K562 (cell line): ENCODE results near the gene TACR2. TPM values are rescaled to one million over a fixed set of nuclear protein-coding genes. Genes with fewer than 3 reads are reported as not detected.

Experiments used
- BRF2 ChIP-seq: IDR thresholded peaks from 3 replicates; pipeline ENCODE4 v1.6.1; 2011; ENCODE audit warnings: borderline replicate concordance, mild to moderate bottlenecking; ENCODE audit not compliant: insufficient read length, insufficient read depth
- CCAR2 ChIP-seq: fragments of 200-400 bp; formaldehyde crosslinking; IDR thresholded peaks from 2 replicates; pipeline ENCODE4 v1.6.1; 2017; ENCODE audit warnings: mild to moderate bottlenecking, low read depth, low read length
- CTCFL ChIP-seq: IDR thresholded peaks from 2 replicates; pipeline ENCODE4 v1.6.1; 2011; ENCODE audit warnings: borderline replicate concordance, low read depth, mild to moderate bottlenecking, moderate library complexity, low read length; ENCODE audit not compliant: insufficient read depth, poor library complexity, severe bottlenecking
- EHMT2 ChIP-seq: fragments of 450-650 bp; IDR thresholded peaks from 2 replicates; pipeline ENCODE4 v1.6.1; 2018; ENCODE audit warnings: antibody characterized with exemption
- GTF2E2 ChIP-seq: fragments of 200-800 bp; sonication (Bioruptor generic); IDR thresholded peaks from 2 replicates; pipeline ENCODE4 v1.6.1; 2016; ENCODE audit warnings: missing genetic modification characterization, missing compliant biosample characterization
- HINFP ChIP-seq: fragments of 450-650 bp; conservative IDR thresholded peaks from 2 replicates; pipeline ENCODE4 v1.6.1; 2016; ENCODE audit warnings: missing genetic modification characterization, low read depth, mild to moderate bottlenecking, control low read depth, missing compliant biosample characterization
- HNRNPUL1 ChIP-seq: fragments of 200-400 bp; formaldehyde crosslinking; IDR thresholded peaks from 2 replicates; pipeline ENCODE4 v1.6.1; 2017; ENCODE audit warnings: low read length
- HSF4 ChIP-seq: fragments of 250-450 bp; sonication (Bioruptor Pico); IDR thresholded peaks from 2 replicates; pipeline ENCODE4 v2.1.2; 2022; ENCODE audit warnings: mild to moderate bottlenecking, moderate library complexity, borderline replicate concordance
- NRF1 ChIP-seq, 2 experiments: fragments of 450-650 bp; IDR thresholded peaks in 1 of 2; conservative IDR thresholded peaks in 1 of 2; 2 replicates each; pipeline ENCODE4 v1.6.1; 2014; ENCODE audit warnings: mild to moderate bottlenecking in 2 of 2
- POLR2AphosphoS5 ChIP-seq: IDR thresholded peaks from 2 replicates; pipeline ENCODE4 v1.6.1; 2011; ENCODE audit warnings: mild to moderate bottlenecking, low read depth, low read length, moderate library complexity; ENCODE audit not compliant: control insufficient read depth, insufficient read depth
- PYGO2 ChIP-seq: fragments of 450-650 bp; IDR thresholded peaks from 2 replicates; pipeline ENCODE4 v1.6.1; 2016; ENCODE audit warnings: mild to moderate bottlenecking, missing genetic modification characterization, moderate library complexity, missing compliant biosample characterization
- RB1 ChIP-seq: fragments of 450-650 bp; IDR thresholded peaks from 2 replicates; pipeline ENCODE4 v1.6.1; 2017; ENCODE audit warnings: low read depth, mild to moderate bottlenecking
- RBM39 ChIP-seq: fragments of 200-400 bp; formaldehyde crosslinking; optimal IDR thresholded peaks from 2 replicates; pipeline ENCODE3; 2018; ENCODE audit warnings: low read depth, low read length
- SMARCA5 ChIP-seq: fragments of 450-650 bp; IDR thresholded peaks from 2 replicates; pipeline ENCODE4 v1.6.1; 2016
- SP2 ChIP-seq: IDR thresholded peaks from 2 replicates; pipeline ENCODE4 v1.6.1; 2011; ENCODE audit warnings: mild to moderate bottlenecking, low read depth, low read length, moderate library complexity; ENCODE audit not compliant: poor library complexity, severe bottlenecking; ENCODE audit errors: extremely low read depth
- SRSF3 ChIP-seq: fragments of 200-400 bp; formaldehyde crosslinking; IDR thresholded peaks from 2 replicates; pipeline ENCODE4 v1.6.1; 2016; ENCODE audit warnings: mild to moderate bottlenecking, low read length, moderate library complexity; ENCODE audit not compliant: insufficient read depth
- ZEB2 ChIP-seq: fragments of 450-650 bp; IDR thresholded peaks from 2 replicates; pipeline ENCODE4 v1.6.1; 2016
- ZKSCAN3 ChIP-seq: fragments of 250-450 bp; sonication (Bioruptor Pico); IDR thresholded peaks from 2 replicates; pipeline ENCODE4 v1.4.0; 2020
- ZNF124 ChIP-seq: sonication (generic); formaldehyde crosslinking; IDR thresholded peaks from 2 replicates; pipeline ENCODE4 v1.8.1; 2022; ENCODE audit warnings: missing genetic modification reagents
- ZNF184 ChIP-seq: sonication (generic); formaldehyde crosslinking; IDR thresholded peaks from 2 replicates; pipeline ENCODE4 v1.5.0; 2020; ENCODE audit warnings: missing genetic modification reagents
- ZNF253 ChIP-seq: fragments of 250-450 bp; sonication (Bioruptor Pico); conservative IDR thresholded peaks from 2 replicates; pipeline ENCODE4 v1.6.1; 2021; ENCODE audit warnings: mild to moderate bottlenecking
- ZNF277 ChIP-seq: fragments of 250-450 bp; sonication (Bioruptor Pico); IDR thresholded peaks from 2 replicates; pipeline ENCODE4 v1.8.0; 2022; ENCODE audit warnings: inconsistent platforms, mild to moderate bottlenecking, moderate library complexity, borderline replicate concordance
- ZNF41 ChIP-seq: fragments of 250-450 bp; sonication (Bioruptor Pico); conservative IDR thresholded peaks from 2 replicates; pipeline ENCODE4 v1.4.0; 2020; ENCODE audit warnings: mild to moderate bottlenecking
- ZNF431 ChIP-seq: sonication (generic); formaldehyde crosslinking; IDR thresholded peaks from 2 replicates; pipeline ENCODE4 v1.8.0; 2022; ENCODE audit warnings: mild to moderate bottlenecking, missing genetic modification reagents
- ZNF561 ChIP-seq: fragments of 450-650 bp; formaldehyde crosslinking; conservative IDR thresholded peaks from 2 replicates; pipeline ENCODE4 v1.4.0; 2020; ENCODE audit warnings: mild to moderate bottlenecking, moderate library complexity
- polyA plus RNA-seq, 8 experiments: library from polyadenylated mRNA; depleted of rRNA in 4 of 8; stranded (reverse) in 5 of 8; unstranded in 3 of 8; fragments of >200 nt; fragmentation: Nextera tagmentation in 2 of 8; fragmentation: Illumina TruSeq in 1 of 8; extraction: Ambion mirVana in 2 of 8; extraction: Trizol in 1 of 8; gene quantifications; 2 replicates each; pipeline versions ENCODE4 v1.2.1 to v1.2.3, GENCODE V29; 2011 to 2014; ENCODE audit warnings: inconsistent platforms in 1 of 8, missing spikeins in 1 of 8
- total RNA-seq, 7 experiments: library from RNA; depleted of rRNA in 6 of 7; stranded (reverse); fragments of >200 nt in 6 of 7; fragmentation: Illumina TruSeq in 2 of 7; extraction: Trizol in 2 of 7; gene quantifications; 2 replicates each; pipeline versions ENCODE4 v1.2.1 to v1.2.3, GENCODE V29; 2011 to 2021; ENCODE audit warnings: low replicate concordance in 1 of 7

TACR2 gene
- total and polyA plus RNA-seq, 9 of the 15 experiments (the other 6 are each of a cell fraction or from before 2014, with no cell fraction given) = not detected

- TF ChIP-seq SP2 = no peak
- no peak for TF ChIP-seq ZNF124 (CRISPR knock-in tag)
- TF ChIP-seq EHMT2 = no peak
- TF ChIP-seq HINFP = peak; percentile 86
- peak; percentile 85 for TF ChIP-seq ZNF41
- TF ChIP-seq PYGO2 = peak; percentile 89
- no peak for TF ChIP-seq ZNF561 (CRISPR knock-in tag)
- no peak for TF ChIP-seq POLR2AphosphoS5
- TF ChIP-seq CCAR2 = no peak
- TF ChIP-seq RBM39 = no peak
- TF ChIP-seq ZEB2 = no peak
- TF ChIP-seq NRF1 (conservative IDR thresholded peaks at IDR 0.05 in 1 of 2, IDR thresholded peaks at IDR 0.05 in 1 of 2) = no peak
- TF ChIP-seq ZNF431 (CRISPR knock-in tag) = no peak
- no peak for TF ChIP-seq ZNF184
- TF ChIP-seq BRF2 = no peak
- no peak for TF ChIP-seq GTF2E2 (tag)
- TF ChIP-seq ZNF253 (CRISPR knock-in tag) = no peak
- TF ChIP-seq CTCFL = no peak
- no peak for TF ChIP-seq SRSF3
- peak; percentile 77; the same call in 1 of the 2 replicates for TF ChIP-seq HSF4 (CRISPR knock-in tag)
- no peak for TF ChIP-seq ZKSCAN3 (CRISPR knock-in tag)
- TF ChIP-seq RB1 = no peak
- TF ChIP-seq ZNF277 (CRISPR knock-in tag) = no peak
- no peak for TF ChIP-seq HNRNPUL1
- no peak for TF ChIP-seq SMARCA5
Observed at GRCh38 chr10:69410487-69410886, 6.2 kb downstream of the TACR2 start (continued).
